Glutamatergic neuron (in vitro differentiated cells): ENCODE data around the gene CLIP4. TPM values are rescaled to one million over a fixed set of nuclear protein-coding genes. Genes with fewer than 3 reads are reported as not detected.

Experiments
- DNase-seq: peaks from one replicate; pipeline ENCODE4 v3.0.0; 2022
- H3K27ac Mint-ChIP-seq: one replicate; pipeline ENCODE4 v1.8.0; 2020; ENCODE audit warnings: mild to moderate bottlenecking, mixed read lengths, inconsistent platforms; ENCODE audit not compliant: unreplicated experiment
- H3K27me3 Mint-ChIP-seq: one replicate; pipeline ENCODE4 v1.8.0; 2020; ENCODE audit warnings: mild to moderate bottlenecking, moderate library complexity, mixed read lengths, inconsistent platforms; ENCODE audit not compliant: unreplicated experiment
- H3K36me3 Mint-ChIP-seq: one replicate; pipeline ENCODE4 v1.8.0; 2020; ENCODE audit warnings: mild to moderate bottlenecking, mixed read lengths, inconsistent platforms; ENCODE audit not compliant: unreplicated experiment
- H3K4me1 Mint-ChIP-seq: one replicate; pipeline ENCODE4 v1.8.0; 2020; ENCODE audit warnings: mild to moderate bottlenecking, low read depth, mixed read lengths, inconsistent platforms; ENCODE audit not compliant: unreplicated experiment
- H3K4me3 Mint-ChIP-seq: one replicate; pipeline ENCODE4 v1.8.0; 2020; ENCODE audit warnings: mild to moderate bottlenecking, mixed read lengths, inconsistent platforms; ENCODE audit not compliant: unreplicated experiment
- H3K9me3 Mint-ChIP-seq: one replicate; pipeline ENCODE4 v1.8.0; 2020; ENCODE audit warnings: mild to moderate bottlenecking, moderate library complexity, mixed read lengths, inconsistent platforms; ENCODE audit not compliant: unreplicated experiment
- total RNA-seq: library from RNA; stranded (reverse); fragmentation: NEBNext Ultra II Directional; extraction: Animal tissue kit (Norgen Biotek cat#: 25700); gene quantifications from one replicate; pipeline ENCODE4 v1.2.1, GENCODE V29; 2021; ENCODE audit not compliant: unreplicated experiment
- TF ChIP-seq, protein P1 (sequence below): fragments of 200-600 bp; sonication (generic); IDR thresholded peaks from one replicate; pipeline ENCODE4 v1.5.0; 2021; ENCODE audit not compliant: partially characterized antibody, unreplicated experiment

The CLIP4 gene
- total RNA-seq, 1 donor from 2014 or later = 3.3 TPM

DNA sequence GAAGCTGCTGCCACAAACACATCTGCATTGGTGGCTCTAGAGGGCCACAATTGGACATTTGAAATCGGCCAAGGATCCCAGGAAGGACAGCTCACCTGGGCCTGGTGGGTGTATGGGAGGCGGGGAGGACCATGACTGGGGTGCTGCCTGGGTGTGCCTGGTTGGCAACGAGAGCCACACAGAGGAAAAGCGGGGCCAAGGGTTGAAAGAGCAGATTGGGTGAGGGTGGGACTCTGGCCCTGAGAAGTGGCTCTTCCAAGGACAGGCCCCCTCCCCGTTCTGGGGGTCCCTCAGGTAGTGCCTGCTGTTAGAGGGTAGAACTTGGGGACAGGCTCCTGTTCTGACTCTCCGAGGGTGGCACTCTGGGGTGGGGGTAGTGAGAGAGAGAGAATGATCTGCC is 102.9 kb downstream of the CLIP4 start:
- no peak for DNase-seq
- Mint-ChIP-seq H3K4me3 (no peak overlapping the region), H3K27ac (no peak overlapping the region), H3K36me3 (peaks cover 11% of the 10 kb centered on the region), H3K9me3 (peaks cover 1% of the 10 kb centered on the region), H3K4me1 (peaks cover 8% of the 10 kb centered on the region), H3K27me3 (peaks cover 7% of the 10 kb centered on the region)
- TF ChIP-seq, protein P1, sequence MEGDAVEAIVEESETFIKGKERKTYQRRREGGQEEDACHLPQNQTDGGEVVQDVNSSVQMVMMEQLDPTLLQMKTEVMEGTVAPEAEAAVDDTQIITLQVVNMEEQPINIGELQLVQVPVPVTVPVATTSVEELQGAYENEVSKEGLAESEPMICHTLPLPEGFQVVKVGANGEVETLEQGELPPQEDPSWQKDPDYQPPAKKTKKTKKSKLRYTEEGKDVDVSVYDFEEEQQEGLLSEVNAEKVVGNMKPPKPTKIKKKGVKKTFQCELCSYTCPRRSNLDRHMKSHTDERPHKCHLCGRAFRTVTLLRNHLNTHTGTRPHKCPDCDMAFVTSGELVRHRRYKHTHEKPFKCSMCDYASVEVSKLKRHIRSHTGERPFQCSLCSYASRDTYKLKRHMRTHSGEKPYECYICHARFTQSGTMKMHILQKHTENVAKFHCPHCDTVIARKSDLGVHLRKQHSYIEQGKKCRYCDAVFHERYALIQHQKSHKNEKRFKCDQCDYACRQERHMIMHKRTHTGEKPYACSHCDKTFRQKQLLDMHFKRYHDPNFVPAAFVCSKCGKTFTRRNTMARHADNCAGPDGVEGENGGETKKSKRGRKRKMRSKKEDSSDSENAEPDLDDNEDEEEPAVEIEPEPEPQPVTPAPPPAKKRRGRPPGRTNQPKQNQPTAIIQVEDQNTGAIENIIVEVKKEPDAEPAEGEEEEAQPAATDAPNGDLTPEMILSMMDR = no peak

DNA sequence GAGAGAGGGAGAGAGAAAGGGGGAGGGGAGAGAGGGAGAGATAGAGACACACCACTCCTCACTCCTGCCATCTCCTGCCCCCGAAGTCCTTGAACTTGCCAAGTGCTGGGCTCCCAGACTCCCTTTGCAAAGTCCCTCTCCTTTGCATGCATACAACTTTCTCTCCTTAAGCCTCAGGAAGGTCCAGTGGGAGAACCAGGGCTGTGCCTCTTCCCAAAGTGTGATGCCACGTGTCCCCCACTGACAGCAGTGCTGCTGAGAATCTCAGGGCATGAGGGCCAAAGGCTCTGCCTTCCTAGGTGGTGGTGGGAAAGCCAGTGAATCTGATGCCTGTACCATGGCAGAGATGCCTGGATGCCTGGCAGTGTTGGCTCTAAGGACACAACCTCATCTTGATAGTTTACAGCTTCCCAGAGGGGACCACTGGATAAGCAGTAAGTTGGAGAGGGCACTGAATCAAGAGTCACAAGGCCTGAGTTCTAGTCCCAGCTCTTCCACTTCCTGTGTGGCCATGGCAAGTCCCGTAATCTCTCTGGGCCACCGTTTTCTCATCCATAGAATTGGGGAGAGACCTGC is 103.4 kb downstream of the CLIP4 start:
- H3K27me3 Mint-ChIP-seq = peaks cover 7% of the 10 kb centered on the region
- H3K4me3 Mint-ChIP-seq = no peak overlapping the region
- H3K36me3 Mint-ChIP-seq = peaks cover 11% of the 10 kb centered on the region
- no peak for DNase-seq
- TF ChIP-seq, protein P1 = no peak
- peaks cover 1% of the 10 kb centered on the region for H3K9me3 Mint-ChIP-seq
- no peak overlapping the region for H3K27ac Mint-ChIP-seq
- peaks cover 8% of the 10 kb centered on the region for H3K4me1 Mint-ChIP-seq

GRCh38 chr2:29219374-29219773 is 104.2 kb downstream of the CLIP4 start:
- peaks cover 7% of the 10 kb centered on the region for H3K27me3 Mint-ChIP-seq
- H3K4me1 Mint-ChIP-seq = peaks cover 6% of the 10 kb centered on the region
- TF ChIP-seq, protein P1 = no peak
- H3K9me3 Mint-ChIP-seq = peaks cover 2% of the 10 kb centered on the region
- H3K27ac Mint-ChIP-seq = no peak overlapping the region
- DNase-seq = no peak
- H3K36me3 Mint-ChIP-seq = peaks cover 11% of the 10 kb centered on the region
- H3K4me3 Mint-ChIP-seq = no peak overlapping the region

- TF ChIP-seq, protein P1 = no peak
- Mint-ChIP-seq H3K27ac (no peak overlapping the region), H3K36me3 (peaks cover 11% of the 10 kb centered on the region), H3K4me1 (peaks cover 3% of the 10 kb centered on the region), H3K9me3 (peaks cover 3% of the 10 kb centered on the region), H3K27me3 (peaks cover 9% of the 10 kb centered on the region), H3K4me3 (no peak overlapping the region)
- DNase-seq = no peak
These were observed 105.5 kb downstream of the CLIP4 start for GRCh38 chr2:29220506-29221270.
